HG03064 (cell line): ENCODE results near the gene GGT6.

Experiments used
- ATAC-seq: cut with Tn5 transposase; IDR thresholded peaks from one replicate; pipeline ENCODE4 v1.9.1; 2021; ENCODE audit warnings: low read depth; ENCODE audit not compliant: unreplicated experiment

The GGT6 gene

GRCh38 chr17:4576729-4577322 lies 16.4 kb upstream of the GGT6 start:
- no peak for ATAC-seq

- no peak for ATAC-seq
Measured at GRCh38 chr17:4576161-4576558, 15.8 kb upstream of the GGT6 start.

GRCh38 chr17:4574448-4575045 lies 14.2 kb upstream of the GGT6 start:
- no peak for ATAC-seq

- no peak for ATAC-seq
Measured at GRCh38 chr17:4573669-4574068, 13.3 kb upstream of the GGT6 start.

- no peak for ATAC-seq
Measured at GRCh38 chr17:4573115-4573514, 12.7 kb upstream of the GGT6 start.

- no peak for ATAC-seq
Measured at GRCh38 chr17:4572131-4572530, 11.8 kb upstream of the GGT6 start.

- no peak for ATAC-seq
Measured at GRCh38 chr17:4569591-4569990, 9.2 kb upstream of the GGT6 start.

GRCh38 chr17:4566785-4567184 lies 6.4 kb upstream of the GGT6 start:
- no peak for ATAC-seq

- no peak for ATAC-seq
Measured at GRCh38 chr17:4565209-4566141, 5.1 kb upstream of the GGT6 start.

GRCh38 chr17:4562015-4562969 lies 1.9 kb upstream of the GGT6 start:
- no peak for ATAC-seq

GRCh38 chr17:4560837-4561256 lies 470 bp upstream of the GGT6 start:
- ATAC-seq, result no peak

- no peak for ATAC-seq
Measured at GRCh38 chr17:4559966-4560365, 411 bp downstream of the GGT6 start.

- ATAC-seq, result no peak
Measured at GRCh38 chr17:4559139-4559791, 1.1 kb downstream of the GGT6 start.

GRCh38 chr17:4558347-4558971 lies 1.9 kb downstream of the GGT6 start:
- ATAC-seq, result no peak

GRCh38 chr17:4557626-4558346 lies 2.6 kb downstream of the GGT6 start:
- ATAC-seq, result no peak

- no peak for ATAC-seq
Measured at GRCh38 chr17:4556996-4557395, 3.4 kb downstream of the GGT6 start.

GRCh38 chr17:4555873-4556759 lies 4.3 kb downstream of the GGT6 start:
- no peak for ATAC-seq
